ENCODE results near the gene MANF.

The MANF gene

GRCh38 chr3:51390246-51391074 lies 5.4 kb downstream of the MANF start:
- TF ChIP-seq GATA1 (IDR thresholded peaks at IDR 0.05; ENCODE audit: low read depth, low read length) (no peak), POLR2A (IDR thresholded peaks at IDR 0.05; ENCODE audit: low read length) (no peak)
- DNase-seq: no peak

- peak; percentile 36 for TF ChIP-seq POLR2A (IDR thresholded peaks at IDR 0.05; ENCODE audit: low read length)
- TF ChIP-seq GATA1 (IDR thresholded peaks at IDR 0.05; ENCODE audit: low read depth, low read length): no peak
- peak; percentile 98 for DNase-seq
Measured at GRCh38 chr3:51391075-51391565, 6.0 kb downstream of the MANF start, which contains the start of gene RBM15B. TSS of gene RBM15B (plus strand) at chr3:51391285. CDS start at chr3:51391400, 115 bp downstream.

GRCh38 chr3:51391566-51392354 lies 6.7 kb downstream of the MANF start:
- TF ChIP-seq GATA1 (IDR thresholded peaks at IDR 0.05; ENCODE audit: low read depth, low read length) (no peak), POLR2A (IDR thresholded peaks at IDR 0.05; ENCODE audit: low read length) (no peak)
- peak; percentile 67 to 77 for DNase-seq

DNA sequence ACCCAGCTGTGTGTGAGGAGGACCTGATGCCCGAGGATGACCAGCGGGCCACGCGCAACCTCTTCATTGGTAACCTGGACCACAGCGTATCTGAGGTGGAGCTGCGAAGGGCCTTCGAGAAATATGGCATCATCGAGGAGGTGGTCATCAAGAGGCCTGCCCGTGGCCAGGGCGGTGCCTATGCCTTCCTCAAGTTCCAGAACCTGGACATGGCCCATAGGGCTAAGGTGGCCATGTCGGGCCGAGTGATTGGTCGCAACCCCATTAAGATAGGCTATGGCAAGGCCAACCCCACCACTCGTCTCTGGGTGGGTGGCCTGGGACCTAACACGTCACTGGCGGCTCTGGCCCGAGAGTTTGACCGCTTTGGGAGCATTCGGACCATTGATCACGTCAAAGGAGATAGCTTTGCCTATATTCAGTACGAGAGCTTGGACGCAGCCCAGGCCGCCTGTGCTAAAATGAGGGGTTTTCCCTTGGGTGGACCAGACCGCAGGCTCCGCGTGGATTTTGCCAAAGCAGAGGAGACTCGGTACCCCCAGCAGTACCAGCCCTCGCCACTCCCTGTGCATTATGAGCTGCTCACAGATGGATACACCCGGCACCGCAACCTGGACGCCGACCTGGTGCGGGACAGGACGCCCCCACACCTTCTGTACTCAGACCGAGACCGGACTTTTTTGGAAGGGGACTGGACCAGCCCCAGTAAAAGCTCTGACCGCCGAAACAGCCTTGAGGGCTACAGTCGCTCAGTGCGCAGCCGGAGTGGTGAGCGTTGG lies 7.5 kb downstream of the MANF start:
- TF ChIP-seq GATA1 (IDR thresholded peaks at IDR 0.05; ENCODE audit: low read depth, low read length) (no peak), POLR2A (IDR thresholded peaks at IDR 0.05; ENCODE audit: low read length) (no peak)
- DNase-seq: peak in 1 of 2 experiments; percentile 33

DNA sequence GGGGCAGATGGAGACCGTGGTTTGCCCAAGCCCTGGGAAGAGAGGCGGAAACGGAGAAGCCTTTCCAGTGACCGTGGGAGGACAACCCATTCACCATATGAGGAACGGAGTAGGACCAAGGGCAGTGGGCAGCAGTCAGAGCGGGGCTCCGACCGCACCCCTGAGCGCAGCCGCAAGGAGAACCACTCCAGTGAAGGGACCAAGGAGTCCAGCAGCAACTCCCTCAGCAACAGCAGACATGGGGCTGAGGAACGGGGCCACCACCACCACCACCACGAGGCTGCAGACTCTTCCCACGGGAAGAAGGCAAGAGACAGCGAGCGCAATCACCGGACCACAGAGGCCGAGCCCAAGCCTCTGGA lies 8.0 kb downstream of the MANF start:
- TF ChIP-seq POLR2A (IDR thresholded peaks at IDR 0.05; ENCODE audit: low read length): no peak
- no peak for TF ChIP-seq GATA1 (IDR thresholded peaks at IDR 0.05; ENCODE audit: low read depth, low read length)
- no peak for DNase-seq

DNA sequence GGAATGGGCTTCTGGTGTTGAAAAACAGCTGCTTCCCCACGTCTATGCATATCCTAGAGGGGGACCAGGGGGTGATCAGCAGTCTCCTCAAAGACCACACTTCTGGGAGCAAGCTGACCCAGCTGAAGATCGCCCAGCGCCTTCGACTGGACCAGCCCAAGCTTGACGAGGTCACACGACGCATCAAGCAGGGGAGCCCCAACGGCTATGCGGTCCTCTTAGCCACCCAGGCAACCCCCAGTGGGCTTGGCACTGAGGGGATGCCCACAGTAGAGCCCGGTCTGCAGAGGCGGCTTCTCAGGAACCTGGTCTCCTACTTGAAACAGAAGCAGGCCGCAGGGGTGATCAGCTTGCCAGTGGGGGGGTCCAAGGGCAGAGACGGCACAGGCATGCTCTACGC lies 8.5 kb downstream of the MANF start:
- TF ChIP-seq POLR2A (IDR thresholded peaks at IDR 0.05; ENCODE audit: low read length) (no peak), GATA1 (IDR thresholded peaks at IDR 0.05; ENCODE audit: low read depth, low read length) (no peak)
- DNase-seq: no peak

- DNase-seq: no peak
- no peak for TF ChIP-seq POLR2A (IDR thresholded peaks at IDR 0.05; ENCODE audit: low read length)
- no peak for TF ChIP-seq GATA1 (IDR thresholded peaks at IDR 0.05; ENCODE audit: low read depth, low read length)
Measured at GRCh38 chr3:51394541-51394940, 9.4 kb downstream of the MANF start.

DNA sequence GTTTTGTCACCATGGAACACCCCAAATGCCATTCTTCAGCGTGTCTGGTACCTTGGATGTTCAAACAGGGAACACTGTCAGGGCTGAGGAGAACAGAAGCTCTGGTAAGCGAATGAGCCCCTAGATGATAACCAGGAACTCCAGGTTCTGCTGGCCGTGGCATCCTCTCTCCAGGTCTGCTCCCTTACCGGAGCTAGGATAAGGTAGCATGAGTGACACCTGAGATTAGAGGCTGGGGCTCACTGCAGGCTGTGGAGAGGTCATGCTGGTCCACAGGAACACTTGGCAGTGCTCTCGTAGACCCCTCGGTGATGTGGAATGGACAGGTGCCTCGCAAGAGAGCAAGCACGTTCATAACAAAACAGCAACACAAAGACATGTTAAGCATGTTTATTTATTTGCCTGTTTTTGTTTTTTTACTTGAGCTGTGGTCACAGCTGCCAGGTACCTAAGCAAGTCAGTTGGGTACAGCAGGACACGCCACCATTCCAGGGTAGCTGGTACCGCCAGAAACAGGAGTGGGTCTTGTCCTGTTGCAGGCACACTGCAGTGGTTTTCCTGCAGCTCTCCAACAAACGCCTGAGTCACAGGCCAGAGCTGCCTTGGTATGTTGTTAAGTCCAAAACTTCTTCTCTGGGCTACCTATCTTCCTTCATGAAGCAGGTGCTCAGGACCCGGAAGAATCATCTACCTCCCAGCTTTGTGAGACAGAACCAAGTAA lies 10.6 kb downstream of the MANF start:
- no peak for DNase-seq
- no peak for TF ChIP-seq GATA1 (IDR thresholded peaks at IDR 0.05; ENCODE audit: low read depth, low read length)
- TF ChIP-seq POLR2A (IDR thresholded peaks at IDR 0.05; ENCODE audit: low read length): peak; percentile 30

GRCh38 chr3:51396401-51396800 lies 11.3 kb downstream of the MANF start:
- TF ChIP-seq POLR2A (IDR thresholded peaks at IDR 0.05; ENCODE audit: low read length): no peak
- TF ChIP-seq GATA1 (IDR thresholded peaks at IDR 0.05; ENCODE audit: low read depth, low read length): no peak
- no peak for DNase-seq

DNA sequence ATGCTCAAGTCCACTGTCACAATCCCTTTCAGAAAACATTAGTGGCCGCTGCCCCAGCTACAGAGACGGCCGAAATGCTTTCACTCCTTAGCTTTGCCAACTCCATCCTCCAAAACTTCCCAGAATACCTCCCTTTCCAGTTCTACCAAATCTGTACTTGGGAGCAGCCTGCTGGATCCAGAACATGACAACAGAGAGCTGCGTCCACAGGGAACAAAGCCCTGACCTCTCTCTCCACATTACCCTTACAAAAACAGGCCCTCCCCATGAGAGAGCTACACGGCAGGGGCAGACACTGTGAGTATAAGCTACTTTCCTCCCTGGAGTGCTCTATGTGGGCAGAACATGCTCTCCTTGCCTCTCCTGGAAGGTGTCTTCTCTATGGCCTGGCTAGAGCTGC lies 12.3 kb downstream of the MANF start:
- TF ChIP-seq POLR2A (IDR thresholded peaks at IDR 0.05; ENCODE audit: low read length): no peak
- no peak for TF ChIP-seq GATA1 (IDR thresholded peaks at IDR 0.05; ENCODE audit: low read depth, low read length)
- DNase-seq: no peak

DNA sequence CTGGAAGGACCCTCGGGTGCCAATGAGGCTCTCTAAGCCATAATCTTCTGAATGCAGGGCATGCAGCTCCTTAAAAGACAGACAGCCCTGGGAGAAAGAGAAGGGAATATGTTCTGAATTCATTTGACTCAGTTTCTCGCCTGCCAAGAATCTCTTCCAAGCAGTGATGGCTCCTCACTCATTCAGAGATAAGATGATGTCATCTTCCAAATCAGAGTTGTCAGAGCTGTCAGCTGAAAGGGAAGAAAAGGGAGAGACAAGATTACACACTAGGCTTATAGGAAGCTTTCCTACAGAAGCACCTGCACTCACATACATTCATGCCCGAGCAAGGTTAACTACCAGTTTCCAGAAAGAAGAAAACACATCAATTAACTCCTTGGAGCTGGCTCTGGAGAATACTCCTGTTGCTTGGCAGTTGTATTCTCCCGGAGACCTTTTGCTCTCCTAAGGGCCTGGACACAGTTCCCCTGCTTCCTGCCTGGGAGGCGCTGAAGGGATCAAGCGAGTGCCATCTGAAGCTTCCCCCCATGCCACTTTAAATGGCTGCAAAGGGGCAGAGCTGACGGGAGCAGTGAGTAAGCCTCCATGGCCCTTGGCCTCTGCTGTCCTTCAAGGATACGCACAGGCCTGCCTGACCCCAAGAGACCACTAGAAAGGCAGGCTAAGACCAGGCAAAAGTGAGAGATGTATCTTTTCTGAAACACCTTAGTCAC lies 13.7 kb downstream of the MANF start:
- no peak for DNase-seq
- TF ChIP-seq POLR2A (IDR thresholded peaks at IDR 0.05; ENCODE audit: low read length) (no peak), GATA1 (IDR thresholded peaks at IDR 0.05; ENCODE audit: low read depth, low read length) (no peak)

GRCh38 chr3:51400166-51400565 lies 15.1 kb downstream of the MANF start:
- TF ChIP-seq POLR2A (IDR thresholded peaks at IDR 0.05; ENCODE audit: low read length) (no peak), GATA1 (IDR thresholded peaks at IDR 0.05; ENCODE audit: low read depth, low read length) (no peak)
- DNase-seq: no peak
